ENCODE measurements around the gene PLD5.
A peak's percentile ranks its signal among the peaks of the same experiment; 100 is the strongest.

Gene PLD5

DNA sequence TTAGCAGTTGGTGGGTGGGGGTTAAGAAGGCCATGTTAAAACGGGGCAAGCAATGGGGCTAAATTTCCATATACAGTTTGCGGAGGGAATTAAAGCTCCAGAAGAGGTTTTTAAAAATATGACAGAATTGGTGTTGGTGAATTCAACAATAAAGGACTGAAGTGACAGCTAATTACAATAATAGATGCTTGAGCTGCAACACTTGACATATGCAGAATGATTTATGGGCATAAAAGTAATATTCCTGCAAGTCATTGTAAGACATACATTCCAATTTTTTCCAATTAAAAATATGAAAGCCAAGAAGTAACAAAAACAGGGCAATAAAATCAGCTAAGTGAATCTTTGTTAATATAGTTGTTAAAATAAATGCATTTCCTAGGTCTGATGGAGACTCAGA, 323.4 kb downstream of the PLD5 start:
- TF ChIP-seq, protein P1, sequence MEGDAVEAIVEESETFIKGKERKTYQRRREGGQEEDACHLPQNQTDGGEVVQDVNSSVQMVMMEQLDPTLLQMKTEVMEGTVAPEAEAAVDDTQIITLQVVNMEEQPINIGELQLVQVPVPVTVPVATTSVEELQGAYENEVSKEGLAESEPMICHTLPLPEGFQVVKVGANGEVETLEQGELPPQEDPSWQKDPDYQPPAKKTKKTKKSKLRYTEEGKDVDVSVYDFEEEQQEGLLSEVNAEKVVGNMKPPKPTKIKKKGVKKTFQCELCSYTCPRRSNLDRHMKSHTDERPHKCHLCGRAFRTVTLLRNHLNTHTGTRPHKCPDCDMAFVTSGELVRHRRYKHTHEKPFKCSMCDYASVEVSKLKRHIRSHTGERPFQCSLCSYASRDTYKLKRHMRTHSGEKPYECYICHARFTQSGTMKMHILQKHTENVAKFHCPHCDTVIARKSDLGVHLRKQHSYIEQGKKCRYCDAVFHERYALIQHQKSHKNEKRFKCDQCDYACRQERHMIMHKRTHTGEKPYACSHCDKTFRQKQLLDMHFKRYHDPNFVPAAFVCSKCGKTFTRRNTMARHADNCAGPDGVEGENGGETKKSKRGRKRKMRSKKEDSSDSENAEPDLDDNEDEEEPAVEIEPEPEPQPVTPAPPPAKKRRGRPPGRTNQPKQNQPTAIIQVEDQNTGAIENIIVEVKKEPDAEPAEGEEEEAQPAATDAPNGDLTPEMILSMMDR (conservative IDR thresholded peaks at IDR 0.05; ENCODE audit: control insufficient read depth, insufficient read depth, low read depth, low read length), result no peak
- H3K4me3 ChIP-seq (ENCODE audit: control insufficient read depth, low read depth, low read length), result no peak overlapping the region
- no peak for DNase-seq (ENCODE audit: low read depth)

DNA sequence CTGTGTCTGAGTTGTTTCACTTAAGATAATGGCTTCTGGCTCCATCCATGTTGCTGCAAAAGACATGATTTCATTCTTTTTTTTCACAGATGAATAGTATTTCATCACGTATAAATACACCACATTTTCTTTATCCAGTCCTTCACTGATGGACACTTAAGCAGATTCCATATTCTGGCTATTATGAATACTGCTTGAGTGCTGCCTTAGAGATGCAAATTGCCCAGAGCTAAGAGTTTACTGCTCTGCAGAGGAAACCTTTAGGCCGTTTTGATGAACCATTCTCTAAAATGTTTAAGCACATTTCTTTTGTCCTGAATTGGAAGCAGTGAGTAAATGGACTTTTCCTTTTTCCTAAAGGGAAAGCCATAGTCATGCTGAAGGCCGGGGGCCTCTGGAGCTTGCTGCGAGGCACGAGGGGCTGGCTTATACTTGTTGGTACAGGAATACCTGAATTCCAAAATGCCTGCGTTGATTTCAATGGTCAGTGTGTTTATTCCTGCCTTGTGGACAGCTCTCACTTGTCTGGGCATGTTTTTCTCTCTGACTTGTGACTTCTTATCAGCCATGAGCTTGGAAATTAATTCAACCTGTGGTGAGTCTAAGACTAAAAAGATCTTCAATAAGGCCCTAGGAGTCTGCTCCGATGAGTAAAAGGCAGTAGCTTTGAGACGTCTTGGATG, 324.6 kb downstream of the PLD5 start:
- DNase-seq (ENCODE audit: low read depth), result no peak

DNA sequence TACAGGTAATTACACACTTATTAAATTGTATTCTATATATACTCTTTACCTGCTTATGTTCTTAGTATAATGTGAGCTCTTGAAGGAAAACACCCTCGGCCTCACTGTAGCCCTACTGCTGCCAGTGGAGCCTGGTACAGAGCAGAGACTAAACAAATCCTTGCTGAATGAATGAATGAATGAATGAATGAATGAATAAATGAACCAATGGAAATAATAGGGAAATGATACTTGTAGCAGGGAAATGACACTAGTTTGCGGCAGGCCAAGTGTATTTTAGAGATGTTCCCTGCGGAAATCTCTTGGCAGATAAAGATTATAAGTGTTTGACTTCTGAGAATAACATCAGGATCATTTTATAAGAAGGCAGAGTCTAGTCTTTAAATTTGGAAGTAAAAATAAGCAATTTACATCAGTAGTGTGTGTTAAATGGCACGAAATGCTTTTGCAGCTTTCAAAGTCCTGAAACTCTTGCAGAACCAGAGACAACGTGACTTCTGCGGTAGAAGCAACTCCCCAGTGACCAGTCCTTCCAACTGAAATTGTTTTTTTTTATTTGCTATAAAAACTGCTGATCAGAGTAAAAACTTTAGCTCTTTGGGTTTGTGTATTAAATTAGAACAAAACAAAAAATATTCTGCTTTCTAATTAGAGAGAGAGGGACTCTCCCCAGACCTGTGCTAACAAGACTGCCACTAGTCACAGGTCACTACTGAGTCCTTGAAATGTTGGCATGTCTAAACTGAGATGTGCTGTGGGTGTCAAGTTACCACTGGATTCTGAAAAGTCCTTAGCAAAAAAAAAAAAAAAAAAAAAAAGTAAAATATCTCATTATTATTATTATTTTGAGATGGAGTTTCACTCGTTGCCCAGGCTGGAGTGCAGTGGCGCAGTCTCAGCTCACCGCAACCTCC, 326.3 kb downstream of the PLD5 start:
- TF ChIP-seq, protein P1 (conservative IDR thresholded peaks at IDR 0.05; ENCODE audit: control insufficient read depth, insufficient read depth, low read depth, low read length), result no peak
- H3K4me3 ChIP-seq (ENCODE audit: control insufficient read depth, low read depth, low read length), result no peak overlapping the region
- DNase-seq (ENCODE audit: low read depth), result peak; percentile 9

More for the DNA sequence above, 324.6 kb downstream of the PLD5 start:
- H3K4me3 ChIP-seq (ENCODE audit: control insufficient read depth, low read depth, low read length), result no peak overlapping the region
- TF ChIP-seq, protein P1 (conservative IDR thresholded peaks at IDR 0.05; ENCODE audit: control insufficient read depth, insufficient read depth, low read depth, low read length), result no peak

DNA sequence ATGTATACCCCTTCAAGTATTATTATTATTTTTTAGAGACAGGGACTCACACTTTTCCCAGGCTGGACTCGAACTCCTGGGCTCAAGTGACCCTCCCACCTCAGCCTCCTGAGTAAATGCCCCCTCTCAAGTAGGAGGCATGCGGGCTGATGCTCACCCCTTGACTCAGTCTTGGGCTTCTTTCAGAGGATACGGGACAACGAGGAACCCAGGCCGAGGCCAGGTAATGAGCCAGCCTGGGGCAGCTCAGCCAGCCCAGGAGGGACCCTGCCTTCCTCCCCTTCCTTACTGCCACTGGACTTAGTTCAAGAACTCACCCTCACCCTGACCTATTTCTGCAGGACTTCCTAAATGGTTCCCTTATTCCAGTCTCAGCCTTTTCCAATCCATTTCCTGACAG, 327.6 kb downstream of the PLD5 start:
- TF ChIP-seq, protein P1 (conservative IDR thresholded peaks at IDR 0.05; ENCODE audit: control insufficient read depth, insufficient read depth, low read depth, low read length), result no peak

DNA sequence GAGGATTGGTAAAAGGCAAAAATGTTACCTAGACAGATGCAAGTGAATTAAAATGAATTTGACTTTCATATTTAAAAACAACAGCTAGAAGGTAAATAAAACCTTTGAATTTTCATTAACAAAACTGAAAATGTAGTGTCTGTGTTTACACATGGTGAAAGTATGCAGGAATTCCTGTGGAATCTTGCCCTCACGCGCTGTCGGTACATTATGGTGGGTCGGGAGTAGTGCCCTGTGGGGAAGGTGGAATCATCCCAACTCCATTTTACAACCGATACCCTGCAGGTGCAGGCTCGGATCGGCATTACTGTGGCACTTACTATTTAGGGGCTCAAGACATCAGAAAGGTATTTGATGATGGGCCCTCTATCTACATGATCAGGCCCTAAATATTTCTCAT, 328.4 kb downstream of the PLD5 start:
- TF ChIP-seq, protein P1 (conservative IDR thresholded peaks at IDR 0.05; ENCODE audit: control insufficient read depth, insufficient read depth, low read depth, low read length), result no peak
- DNase-seq (ENCODE audit: low read depth), result no peak
- H3K4me3 ChIP-seq (ENCODE audit: control insufficient read depth, low read depth, low read length), result no peak overlapping the region

More for the DNA sequence above, 327.6 kb downstream of the PLD5 start:
- DNase-seq (ENCODE audit: low read depth), result no peak
- no peak overlapping the region for H3K4me3 ChIP-seq (ENCODE audit: control insufficient read depth, low read depth, low read length)

DNA sequence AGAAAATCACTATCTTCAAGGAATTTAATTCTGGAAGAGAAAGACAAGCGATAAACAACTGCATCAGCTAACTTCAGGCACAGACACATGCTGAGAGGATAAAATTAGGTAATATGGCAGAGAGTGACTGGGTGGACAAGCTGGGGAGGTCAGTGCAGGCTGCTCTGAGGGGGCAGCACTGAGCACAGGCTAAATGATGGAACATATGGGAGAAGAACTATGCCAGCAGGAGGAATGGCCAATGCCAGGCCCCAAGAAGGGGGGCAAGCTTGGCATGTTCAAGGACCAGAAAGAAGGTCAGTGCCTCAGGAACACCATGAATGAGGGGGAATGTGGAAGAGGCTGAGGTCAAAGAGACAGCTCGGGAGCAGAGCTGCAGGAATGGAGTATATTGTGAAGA, 334.9 kb downstream of the PLD5 start:
- DNase-seq (ENCODE audit: low read depth), result no peak
- H3K4me3 ChIP-seq (ENCODE audit: control insufficient read depth, low read depth, low read length), result no peak overlapping the region
- TF ChIP-seq, protein P1 (conservative IDR thresholded peaks at IDR 0.05; ENCODE audit: control insufficient read depth, insufficient read depth, low read depth, low read length), result peak; percentile 5

All from fibroblast of mammary gland (primary cell).